ENCODE results near the gene SDK1.

- TF ChIP-seq MAX (IDR thresholded peaks at IDR 0.05): no peak
- no peak for TF ChIP-seq POLR2AphosphoS5 (IDR thresholded peaks at IDR 0.05; ENCODE audit: low read depth, low read length)
- no peak for TF ChIP-seq RNF2 (IDR thresholded peaks at IDR 0.05; ENCODE audit: borderline replicate concordance, low read depth, low read length, missing control alignments, poor library complexity, severe bottlenecking)
- TF ChIP-seq POLR2A (IDR thresholded peaks at IDR 0.05; ENCODE audit: control extremely low read depth in 1 of 2, low read depth in 2 of 2, low read length in 2 of 2): no peak
- TF ChIP-seq TAF1 (IDR thresholded peaks at IDR 0.05; ENCODE audit: low read depth, low read length): no peak
- no peak for TF ChIP-seq SUZ12 (IDR thresholded peaks at IDR 0.05; ENCODE audit: low read length)
- no peak for TF ChIP-seq EP300 (IDR thresholded peaks at IDR 0.05; ENCODE audit: borderline replicate concordance in 1 of 2, low read depth in 2 of 2, low read length in 2 of 2)
- no peak for TF ChIP-seq CTCF (IDR thresholded peaks at IDR 0.05; ENCODE audit: control extremely low read depth in 1 of 3, insufficient read depth in 1 of 3, low read depth in 1 of 3, low read length in 3 of 3)
- TF ChIP-seq JUN (IDR thresholded peaks at IDR 0.05; ENCODE audit: low read depth, low read length): no peak
- TF ChIP-seq USF2 (IDR thresholded peaks at IDR 0.05; ENCODE audit: low read length): no peak
- no peak for TF ChIP-seq RFX5 (IDR thresholded peaks at IDR 0.05; ENCODE audit: borderline replicate concordance, low read depth, low read length)
- TF ChIP-seq RBBP5 (IDR thresholded peaks at IDR 0.05; ENCODE audit: borderline replicate concordance, low read depth, low read length): no peak
Measured at GRCh38 chr7:4133491-4134044, 832.5 kb downstream of the SDK1 start.
